DOHH2 (cell line): ENCODE results near the gene RAMP2.
"Not testable (repeated sequence)": the region's sequence is repeated elsewhere in the genome, so short reads cannot be mapped to it uniquely, and the experiment has no call there.

ENCODE experiments used
- H3F3A ChIP-seq: fragments of 200-600 bp; sonication (generic), shearing (Covaris generic); 2 replicates; pipeline ENCODE4 v1.6.0; 2016; ENCODE audit warnings: antibody characterized with exemption, mild to moderate bottlenecking; ENCODE audit not compliant: control insufficient read depth, insufficient read depth
- H3K27ac ChIP-seq: fragments of 200-600 bp; sonication (generic); 2 replicates; pipeline ENCODE4 v1.5.1; 2014; ENCODE audit warnings: low read depth, mild to moderate bottlenecking, low read length, moderate library complexity
- H3K27me3 ChIP-seq: fragments of 200-600 bp; sonication (generic); 2 replicates; pipeline ENCODE4 v1.6.1; 2014; ENCODE audit warnings: mild to moderate bottlenecking, low read length, mixed read lengths; ENCODE audit not compliant: control insufficient read depth
- H3K36me3 ChIP-seq: fragments of 200-600 bp; sonication (generic); 2 replicates; pipeline ENCODE4 v1.6.1; 2014; ENCODE audit warnings: mild to moderate bottlenecking, low read length, moderate library complexity, mixed read lengths; ENCODE audit not compliant: control insufficient read depth
- H3K4me1 ChIP-seq: fragments of 200-600 bp; sonication (generic); 2 replicates; pipeline ENCODE4 v1.6.1; 2014; ENCODE audit warnings: mild to moderate bottlenecking, low read length, mixed read lengths; ENCODE audit not compliant: control insufficient read depth
- H3K4me2 ChIP-seq: fragments of 200-600 bp; sonication (generic); 2 replicates; pipeline ENCODE4 v1.6.0; 2014; ENCODE audit warnings: mild to moderate bottlenecking, low read length, moderate library complexity
- H3K4me3 ChIP-seq: fragments of 200-600 bp; sonication (generic); 2 replicates; pipeline ENCODE4 v1.5.1; 2014; ENCODE audit warnings: mild to moderate bottlenecking, low read length, mixed read lengths
- H3K79me2 ChIP-seq: fragments of 200-600 bp; sonication (generic); 2 replicates; pipeline ENCODE4 v1.6.1; 2014; ENCODE audit warnings: mild to moderate bottlenecking, low read length, mixed read lengths; ENCODE audit not compliant: control insufficient read depth
- H3K9me2 ChIP-seq: fragments of 200-600 bp; sonication (generic); replicated peaks from 2 replicates; pipeline ENCODE4 v1.6.1; 2014; ENCODE audit warnings: mild to moderate bottlenecking, low read length, mixed read lengths; ENCODE audit not compliant: control insufficient read depth
- H3K9me3 ChIP-seq: fragments of 200-600 bp; sonication (generic); 2 replicates; pipeline ENCODE4 v1.6.1; 2014; ENCODE audit warnings: antibody characterized with exemption, low read length, mixed read lengths; ENCODE audit not compliant: control insufficient read depth, insufficient read depth
- H4K20me1 ChIP-seq: fragments of 200-600 bp; sonication (generic); 2 replicates; pipeline ENCODE4 v1.6.0; 2014; ENCODE audit warnings: low read depth, mild to moderate bottlenecking, antibody characterized with exemption, low read length, moderate library complexity; ENCODE audit not compliant: control insufficient read depth, insufficient read depth
- EZH2phosphoT487 ChIP-seq: fragments of 200-600 bp; sonication (generic); IDR thresholded peaks from 2 replicates; pipeline ENCODE4 v1.6.1; 2017; ENCODE audit warnings: borderline replicate concordance, mild to moderate bottlenecking, antibody characterized with exemption, low read length, moderate library complexity, mixed read lengths
- TF ChIP-seq, protein P1 (sequence below): fragments of 200-600 bp; sonication (generic); IDR thresholded peaks from one replicate; pipeline ENCODE4 v1.5.1; 2014; ENCODE audit warnings: antibody characterized with exemption, mild to moderate bottlenecking, low read depth, low read length; ENCODE audit not compliant: poor library complexity, severe bottlenecking

Gene RAMP2

DNA sequence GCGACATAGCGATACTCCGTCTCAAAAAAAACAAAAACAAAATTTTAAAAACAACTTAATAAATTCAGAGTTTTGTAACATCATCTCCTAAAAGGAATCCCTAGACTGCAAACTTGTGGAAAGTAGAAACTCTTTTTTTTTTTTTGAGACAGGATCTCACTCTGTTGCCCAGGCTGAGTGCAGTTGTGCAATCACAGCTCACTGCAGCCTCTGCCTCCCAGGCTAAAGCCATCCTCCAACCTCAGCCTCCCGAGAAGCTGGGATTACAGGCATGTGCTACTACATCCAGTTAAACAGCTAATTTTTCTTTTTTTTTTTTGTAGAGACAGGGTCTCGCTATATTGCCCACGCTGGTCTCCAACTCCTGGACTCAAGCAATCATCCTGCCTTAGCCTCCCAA, 35.9 kb upstream of the RAMP2 start:
- Histone ChIP-seq H4K20me1 (no peaks in the 10 kb centered on the region), H3K27ac (no peak overlapping the region), H3K4me2 (no peak overlapping the region), H3K4me1 (no peaks in the 10 kb centered on the region), H3K9me3 (no peaks in the 10 kb centered on the region), H3K4me3 (no peak overlapping the region), H3K36me3 (peaks cover 47% of the 10 kb centered on the region), H3K79me2 (no peaks in the 10 kb centered on the region), H3K27me3 (no peaks in the 10 kb centered on the region), H3K9me2 (no peaks in the 10 kb centered on the region), H3F3A (0 out of 2 replicates have a peak, but pooled peaks cover 8% of the 10 kb centered on the region)
- TF ChIP-seq, protein P1, sequence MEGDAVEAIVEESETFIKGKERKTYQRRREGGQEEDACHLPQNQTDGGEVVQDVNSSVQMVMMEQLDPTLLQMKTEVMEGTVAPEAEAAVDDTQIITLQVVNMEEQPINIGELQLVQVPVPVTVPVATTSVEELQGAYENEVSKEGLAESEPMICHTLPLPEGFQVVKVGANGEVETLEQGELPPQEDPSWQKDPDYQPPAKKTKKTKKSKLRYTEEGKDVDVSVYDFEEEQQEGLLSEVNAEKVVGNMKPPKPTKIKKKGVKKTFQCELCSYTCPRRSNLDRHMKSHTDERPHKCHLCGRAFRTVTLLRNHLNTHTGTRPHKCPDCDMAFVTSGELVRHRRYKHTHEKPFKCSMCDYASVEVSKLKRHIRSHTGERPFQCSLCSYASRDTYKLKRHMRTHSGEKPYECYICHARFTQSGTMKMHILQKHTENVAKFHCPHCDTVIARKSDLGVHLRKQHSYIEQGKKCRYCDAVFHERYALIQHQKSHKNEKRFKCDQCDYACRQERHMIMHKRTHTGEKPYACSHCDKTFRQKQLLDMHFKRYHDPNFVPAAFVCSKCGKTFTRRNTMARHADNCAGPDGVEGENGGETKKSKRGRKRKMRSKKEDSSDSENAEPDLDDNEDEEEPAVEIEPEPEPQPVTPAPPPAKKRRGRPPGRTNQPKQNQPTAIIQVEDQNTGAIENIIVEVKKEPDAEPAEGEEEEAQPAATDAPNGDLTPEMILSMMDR, result no peak
- TF ChIP-seq EZH2phosphoT487, result no peak

- Histone ChIP-seq H3K36me3 (peaks cover 4% of the 10 kb centered on the region), H3K4me3 (no peak overlapping the region), H3K79me2 (peaks cover 55% of the 10 kb centered on the region), H3K4me1 (peaks cover 32% of the 10 kb centered on the region), H3K4me2 (no peak overlapping the region), H3K9me3 (peaks cover 4% of the 10 kb centered on the region), H3F3A (no peaks in the 10 kb centered on the region), H3K9me2 (no peaks in the 10 kb centered on the region), H3K27ac (no peak overlapping the region), H4K20me1 (no peaks in the 10 kb centered on the region), H3K27me3 (peaks cover 4% of the 10 kb centered on the region; the same call in 1 of the 2 replicates)
- no peak for TF ChIP-seq EZH2phosphoT487
- TF ChIP-seq, protein P1, result no peak
Measured at GRCh38 chr17:42740699-42741098, 20.3 kb upstream of the RAMP2 start.

GRCh38 chr17:42742916-42743315, 18.1 kb upstream of the RAMP2 start:
- Histone ChIP-seq H3K79me2 (peaks cover 45% of the 10 kb centered on the region), H3K4me2 (peak overlapping the region; percentile 94), H3K27me3 (peaks cover 14% of the 10 kb centered on the region), H3K4me1 (peaks cover 28% of the 10 kb centered on the region)
- H3K9me2 ChIP-seq, H3F3A ChIP-seq, H3K36me3 ChIP-seq, H4K20me1 ChIP-seq, H3K9me3 ChIP-seq, H3K4me3 ChIP-seq, H3K27ac ChIP-seq: not testable (repeated sequence)

DNA sequence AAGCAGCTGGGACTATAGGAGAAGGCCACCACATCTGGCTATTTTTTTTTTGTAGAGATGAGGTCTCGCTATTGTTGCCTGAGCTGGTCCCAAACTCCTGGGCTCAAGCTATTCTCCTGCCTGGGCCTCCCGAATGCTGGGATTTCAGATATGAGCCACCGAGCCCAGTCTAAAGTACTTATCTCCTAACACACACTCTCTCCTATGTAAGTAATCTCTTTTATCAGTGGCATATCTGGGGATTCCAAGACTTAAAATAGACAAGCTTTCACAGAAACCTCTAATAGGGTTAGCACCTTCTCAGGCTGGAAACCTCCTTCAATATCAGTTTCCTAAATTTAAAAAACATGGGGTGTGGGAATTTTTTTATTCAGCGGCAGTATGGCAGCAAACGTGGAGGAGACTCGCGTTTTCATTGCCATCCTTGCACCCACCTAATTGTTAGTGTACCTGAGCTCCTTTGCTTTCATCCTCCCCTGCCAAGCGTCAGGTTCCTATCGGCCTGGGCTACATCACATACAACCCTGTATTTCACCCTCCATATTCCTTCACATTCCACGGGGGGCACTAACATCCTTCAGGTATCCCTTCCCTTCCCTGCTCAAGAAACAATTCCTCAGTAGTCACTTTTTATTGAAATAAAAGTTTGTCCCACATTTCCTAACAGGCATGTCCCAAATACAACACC, 17.3 kb upstream of the RAMP2 start:
- Histone ChIP-seq H3K27me3 (peaks cover 14% of the 10 kb centered on the region), H3K9me3 (peaks cover 4% of the 10 kb centered on the region), H3K4me1 (peaks cover 28% of the 10 kb centered on the region), H3K36me3 (peaks cover 4% of the 10 kb centered on the region), H3K4me3 (peak overlapping the region; percentile 83), H3F3A (no peaks in the 10 kb centered on the region), H3K27ac (peak overlapping the region; percentile 60), H3K79me2 (peaks cover 45% of the 10 kb centered on the region), H4K20me1 (no peaks in the 10 kb centered on the region), H3K9me2 (no peaks in the 10 kb centered on the region), H3K4me2 (peak overlapping the region; percentile 94)
- TF ChIP-seq, protein P1, result no peak
- no peak for TF ChIP-seq EZH2phosphoT487
